HG03520 (cell line): Measurements from ENCODE around the gene CYBA.

Experiments used
- ATAC-seq: cut with Tn5 transposase; IDR thresholded peaks from one replicate; pipeline ENCODE4 v1.9.1; 2021; ENCODE audit warnings: mild to moderate bottlenecking, moderate library complexity; ENCODE audit not compliant: unreplicated experiment

CYBA gene

DNA sequence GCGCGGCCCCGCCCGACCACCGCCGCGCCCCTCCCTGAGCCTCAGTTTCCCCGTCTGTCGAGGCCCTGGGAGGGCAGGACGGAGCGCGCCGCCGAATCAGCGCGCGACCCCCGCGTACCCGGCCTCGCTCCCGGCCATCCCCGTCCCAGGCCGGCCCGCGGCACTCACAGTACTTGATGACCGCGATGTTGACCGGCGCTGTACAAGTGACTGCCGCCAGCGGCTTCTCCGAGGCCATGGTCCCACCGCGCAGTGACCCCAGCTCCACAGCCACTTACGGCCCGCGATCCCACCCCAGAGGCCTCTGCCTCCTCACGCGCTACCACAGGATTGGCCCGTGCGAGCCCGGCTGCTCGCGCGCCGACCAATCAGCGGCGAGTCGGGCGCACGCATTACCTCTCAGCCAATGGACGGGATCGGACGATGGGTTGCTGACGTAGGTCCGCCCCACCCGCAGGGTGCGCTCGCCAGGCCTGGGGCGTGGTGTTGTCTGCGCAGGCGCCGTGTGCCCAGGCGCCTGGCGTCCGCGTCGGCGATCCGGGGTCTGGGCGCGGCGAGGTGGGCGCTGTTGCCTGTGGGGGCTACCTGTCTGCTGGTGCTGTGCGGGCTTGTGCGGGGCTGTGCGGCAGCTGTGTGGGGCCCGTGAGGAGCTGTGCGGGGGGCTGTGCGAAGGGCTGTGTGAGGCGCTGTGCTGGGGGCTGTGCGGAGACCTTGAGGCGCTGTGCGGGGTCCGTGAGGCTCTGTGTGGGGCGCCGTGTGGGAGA, 12.2 kb upstream of the CYBA start, which contains the start of gene MVD:
TSS of gene MVD (minus strand) at position 249 of the 764 bp plus-strand sequence. CDS start at position 238, 11 bp downstream.
- peak; percentile 92 for ATAC-seq

DNA sequence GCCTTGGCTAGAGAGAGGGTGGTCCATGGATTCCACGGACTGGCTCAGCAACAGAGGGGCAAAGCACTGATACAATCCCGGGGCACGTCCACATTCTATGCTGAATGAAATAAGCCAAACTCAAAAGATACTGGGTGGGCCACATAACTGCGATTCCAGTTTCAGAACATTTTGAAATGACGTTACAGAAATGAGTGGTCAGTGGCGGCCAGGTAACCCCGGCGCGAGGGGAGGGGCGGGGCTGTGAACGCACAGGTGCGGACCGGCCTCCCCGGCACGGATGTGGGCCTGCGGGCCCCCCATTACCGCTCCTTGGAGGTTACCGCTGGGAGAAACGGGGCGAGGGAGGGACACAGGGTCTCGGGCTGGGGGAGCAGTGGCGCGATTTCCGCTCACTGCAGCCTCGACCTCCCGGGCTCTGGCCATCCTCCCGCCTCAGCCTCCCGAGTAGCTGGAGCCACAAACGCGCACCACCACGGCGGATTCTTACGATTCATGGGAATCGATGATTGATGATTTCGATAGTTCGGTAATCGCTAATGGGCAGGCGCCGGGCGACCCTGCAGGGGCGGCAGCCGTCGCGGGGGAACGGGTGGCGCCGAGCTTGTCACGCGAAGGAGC, 11.5 kb upstream of the CYBA start:
- ATAC-seq = peak; percentile 5

DNA sequence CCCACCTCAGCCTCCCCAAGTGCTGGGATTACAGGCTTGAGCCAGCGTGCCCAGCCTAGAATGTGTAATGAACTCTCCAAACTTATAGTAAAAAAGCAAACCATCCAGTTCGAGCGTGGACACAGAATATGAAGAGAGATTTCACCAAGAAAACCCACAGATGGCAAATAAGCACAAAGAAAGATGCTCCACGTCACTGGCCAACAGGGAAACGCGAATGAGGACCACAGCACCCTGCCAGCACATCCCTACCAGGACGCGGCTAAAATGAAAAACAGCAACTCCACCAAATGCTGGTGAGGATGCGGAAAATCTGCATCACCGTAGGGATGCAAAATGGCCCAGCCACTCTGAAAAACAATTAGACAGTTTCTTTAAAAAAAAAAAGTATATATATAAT, 10.6 kb upstream of the CYBA start:
- ATAC-seq = no peak

DNA sequence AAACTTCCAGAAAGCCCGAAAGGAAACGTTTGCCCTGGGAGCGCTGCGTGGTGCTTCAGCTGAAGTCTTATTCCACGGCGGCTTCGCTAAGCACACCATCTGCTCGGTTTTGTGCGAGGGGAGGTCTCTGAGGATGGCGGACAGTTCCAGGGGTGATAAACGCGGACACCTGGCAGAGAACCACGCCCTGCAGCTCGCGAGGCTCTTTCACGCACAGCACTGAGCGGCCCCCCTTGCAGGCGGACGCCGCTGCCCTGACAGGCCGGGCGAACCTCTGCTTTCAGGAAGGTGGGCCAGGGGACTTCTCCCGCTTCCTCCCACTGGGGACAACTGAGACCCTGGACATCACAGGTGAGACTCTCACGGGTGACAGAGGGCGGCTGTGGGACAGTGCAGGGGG, 8.3 kb upstream of the CYBA start:
- no peak for ATAC-seq

DNA sequence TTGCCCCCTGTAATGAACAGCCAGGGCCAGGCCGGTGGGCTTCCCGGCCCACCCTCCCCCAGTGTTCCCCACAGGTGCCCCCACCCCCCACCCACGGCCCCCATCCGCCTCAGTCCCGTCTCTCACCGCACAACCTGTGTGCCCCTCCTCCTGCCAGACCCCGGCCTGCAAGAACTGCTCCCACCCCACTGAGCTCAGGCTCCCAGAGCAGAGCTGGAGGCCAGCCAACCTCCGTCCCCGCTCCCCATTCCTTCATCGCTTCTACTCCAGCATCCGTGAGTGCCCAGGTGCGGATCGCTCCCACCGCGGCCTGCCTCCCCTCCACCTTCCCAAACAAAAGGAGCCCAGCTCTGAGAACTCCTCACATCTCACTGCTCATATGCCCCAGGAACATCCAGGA, 7.9 kb upstream of the CYBA start:
- no peak for ATAC-seq

DNA sequence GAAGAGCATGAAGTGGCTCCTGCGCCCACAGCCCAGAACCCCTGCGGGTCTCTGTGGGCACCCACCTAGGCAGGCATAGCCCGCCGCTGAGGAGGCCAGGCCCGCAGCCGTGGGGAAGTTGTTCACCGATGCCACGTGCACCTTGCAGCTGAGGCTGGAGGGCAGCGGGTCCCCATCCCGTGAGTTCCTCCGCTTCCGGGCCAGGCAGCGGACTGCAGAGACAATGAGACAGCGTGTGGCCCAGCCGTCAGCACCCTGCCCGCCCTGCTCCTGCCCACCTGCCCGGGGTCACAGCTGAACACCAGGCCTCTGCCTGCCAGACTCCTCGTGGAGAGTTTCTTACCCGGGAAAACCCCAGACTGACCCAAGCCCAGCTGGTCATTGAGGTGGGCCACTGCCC, 6.5 kb upstream of the CYBA start:
- no peak for ATAC-seq

DNA sequence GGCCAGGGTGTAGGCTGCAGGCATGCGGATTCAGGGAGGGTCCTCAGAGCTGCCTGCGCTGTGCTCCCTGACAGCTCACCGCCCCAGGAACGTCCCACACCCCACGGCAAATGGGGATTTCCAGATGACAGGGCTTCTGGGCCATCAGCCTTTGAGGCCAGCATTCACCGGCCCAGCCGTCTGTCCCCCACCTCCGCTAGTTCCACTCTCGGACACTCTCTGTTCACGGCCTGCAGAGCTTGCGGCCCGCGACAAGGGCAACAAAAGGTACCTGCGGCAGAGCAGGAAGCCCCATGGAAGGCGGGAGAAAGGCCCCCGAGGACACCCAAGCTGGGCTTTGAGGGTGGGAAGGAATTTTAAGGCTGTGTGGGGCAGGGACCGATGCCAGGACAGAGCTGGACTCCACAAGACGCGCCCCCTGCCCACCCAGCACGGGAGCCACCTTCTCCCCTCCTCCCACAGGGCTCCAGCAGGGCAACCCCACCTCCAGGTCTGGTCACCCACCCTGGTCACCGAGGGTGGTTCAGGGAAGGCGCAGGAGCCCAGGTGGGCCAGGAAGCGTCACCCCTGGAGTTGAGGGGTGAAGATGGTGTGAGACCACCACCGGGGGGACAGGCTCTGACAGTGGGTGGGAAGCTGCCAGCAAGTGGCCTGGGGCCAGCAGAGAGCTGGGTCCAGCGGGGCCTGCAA, 5.6 kb upstream of the CYBA start:
- ATAC-seq = no peak

DNA sequence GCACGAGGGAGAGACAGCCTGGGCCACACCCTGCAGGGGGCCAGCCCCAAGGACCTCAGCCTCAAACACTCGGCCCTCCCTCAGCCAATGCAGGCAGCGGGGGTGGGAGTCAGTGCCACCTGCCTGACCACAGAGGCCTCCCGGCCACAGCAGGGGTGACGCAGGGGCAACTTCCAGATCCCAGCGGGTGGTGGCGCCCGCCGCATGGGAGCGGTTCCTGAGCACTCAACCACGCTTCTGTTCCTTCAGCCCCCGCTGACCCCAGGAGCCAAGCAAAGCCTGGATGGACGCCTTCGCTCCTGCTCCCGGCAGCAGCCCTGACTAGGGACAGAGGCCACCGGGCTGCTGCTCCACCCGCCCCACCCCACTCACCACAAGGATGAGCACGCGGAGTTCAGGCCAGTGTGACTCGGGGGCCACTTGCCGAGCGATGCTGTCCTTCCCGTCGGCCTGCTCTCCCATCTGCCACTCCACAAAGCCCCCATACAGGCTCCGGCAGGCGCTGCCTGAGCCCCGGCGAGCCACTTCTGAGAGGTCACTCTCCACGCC, 5.0 kb upstream of the CYBA start:
- ATAC-seq = no peak

DNA sequence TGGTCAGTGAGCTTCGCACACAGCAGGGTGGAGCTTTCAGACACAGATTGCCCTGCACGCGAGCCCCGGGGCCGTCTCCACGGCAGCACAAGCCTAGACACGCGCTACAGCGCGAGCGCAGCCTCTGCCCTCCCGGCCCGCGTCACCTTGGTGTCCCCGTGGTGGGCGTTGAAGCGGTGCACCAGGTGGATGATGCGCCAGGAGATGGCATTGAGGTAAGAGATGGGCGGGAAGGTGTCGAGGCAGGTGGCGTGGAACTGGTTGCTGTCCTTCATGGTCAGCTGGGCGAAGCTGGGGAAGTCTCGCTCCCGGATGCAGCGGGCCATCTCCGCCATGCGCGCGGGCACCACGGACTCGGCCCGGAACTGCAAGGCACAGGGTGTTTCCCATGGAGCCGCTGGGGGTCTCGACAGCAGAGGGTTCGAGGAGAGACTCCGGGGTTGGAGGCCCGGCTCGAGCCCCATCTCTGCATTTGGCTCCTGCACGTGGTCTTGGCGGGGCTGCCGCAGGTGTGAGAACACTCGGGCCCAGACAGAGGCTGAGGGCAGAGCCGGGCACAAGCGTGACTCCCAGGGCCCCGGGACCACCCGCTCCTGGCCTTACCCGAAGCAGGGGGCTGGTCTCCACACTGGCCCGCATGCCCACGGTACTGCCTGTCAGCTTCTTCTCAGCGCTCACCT, 4.3 kb upstream of the CYBA start:
- ATAC-seq = no peak

DNA sequence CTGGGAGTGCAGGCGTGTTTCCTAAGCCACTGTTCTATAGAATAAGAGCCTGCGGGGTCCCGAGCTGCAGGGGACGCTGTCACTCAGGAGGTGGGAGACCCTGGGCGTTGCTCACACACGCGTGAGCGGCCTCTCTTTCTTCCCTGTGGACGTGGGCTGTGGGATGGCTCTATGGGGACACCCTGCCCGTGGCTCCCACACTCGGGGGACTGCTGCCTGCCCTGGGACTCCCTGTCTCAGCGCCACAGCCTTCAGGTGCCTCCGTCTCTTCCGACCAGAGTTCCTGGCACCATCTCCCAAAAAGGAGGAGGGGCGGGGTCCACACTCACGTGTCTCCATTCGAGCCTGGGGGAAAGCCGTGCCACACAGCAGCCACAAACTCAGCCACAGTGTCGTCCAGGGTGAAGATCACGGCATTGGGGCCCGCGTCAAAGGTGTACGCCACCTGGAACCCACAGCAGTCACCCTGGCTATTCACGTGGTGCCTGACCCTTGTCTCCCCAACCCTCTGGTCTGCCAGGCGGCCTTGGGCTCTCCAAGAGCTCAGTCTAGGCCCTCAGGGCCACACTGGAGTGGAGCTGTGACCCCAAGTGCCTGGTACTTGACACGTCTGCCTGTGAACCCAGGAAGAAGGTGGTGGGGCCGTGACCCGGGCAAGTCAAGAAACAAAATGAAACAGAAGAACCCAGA, 3.7 kb upstream of the CYBA start:
- no peak for ATAC-seq

DNA sequence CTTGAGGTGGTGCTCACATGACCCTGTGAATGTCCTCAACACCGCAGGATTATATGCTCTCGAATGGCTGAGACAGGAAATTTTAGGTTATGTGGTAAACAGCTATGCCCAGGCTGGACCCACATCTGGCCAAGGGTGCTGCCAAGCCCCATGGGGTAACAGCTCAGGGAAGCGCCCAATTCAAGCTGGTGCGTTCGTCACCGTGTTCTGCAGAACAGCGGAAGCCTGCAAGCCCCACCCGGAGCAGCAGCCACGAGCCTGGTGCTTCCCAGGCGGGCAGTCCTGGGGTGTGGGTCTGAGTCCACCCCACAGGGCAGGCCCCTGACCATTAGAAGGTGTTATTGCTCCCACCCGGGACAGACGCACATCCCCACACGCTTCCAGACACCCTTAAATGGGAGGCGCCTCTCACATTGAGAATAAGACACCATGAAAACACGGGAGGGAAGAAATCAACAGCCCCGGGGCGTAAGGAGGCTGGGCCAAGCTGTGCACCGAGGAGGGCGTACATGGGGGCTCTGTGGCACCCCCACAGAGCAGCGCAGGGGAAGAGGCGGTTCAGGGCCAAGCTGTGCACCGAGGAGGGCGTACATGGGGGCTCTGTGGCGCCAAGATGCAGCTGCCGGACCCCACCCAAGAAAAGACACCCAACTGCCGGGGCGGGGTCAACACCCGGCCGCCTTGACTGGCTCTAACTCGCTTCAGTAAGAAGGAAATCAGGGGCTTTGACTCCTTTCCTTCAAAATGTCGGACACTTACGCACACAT, 2.9 kb upstream of the CYBA start:
- ATAC-seq = no peak

DNA sequence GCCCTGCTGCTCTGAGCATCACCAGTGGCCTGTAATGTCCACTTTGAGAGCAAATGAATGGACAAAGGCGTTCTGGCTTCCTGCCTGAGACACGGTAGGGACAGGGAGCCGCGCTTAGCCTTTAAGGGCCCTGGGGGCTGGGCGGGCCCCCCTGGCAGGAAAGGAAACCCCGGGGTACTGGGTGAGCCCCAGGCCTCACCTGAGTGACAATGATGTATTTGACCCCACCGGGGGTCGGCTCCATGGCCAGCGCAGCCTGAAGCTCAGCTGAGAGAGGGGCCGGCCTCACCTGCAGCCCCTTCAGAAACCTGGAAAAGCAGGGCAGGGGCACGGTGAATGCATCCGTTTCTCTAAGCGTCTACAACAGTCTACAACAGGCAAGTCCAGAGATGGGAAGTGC, 2.2 kb upstream of the CYBA start:
- ATAC-seq = no peak

DNA sequence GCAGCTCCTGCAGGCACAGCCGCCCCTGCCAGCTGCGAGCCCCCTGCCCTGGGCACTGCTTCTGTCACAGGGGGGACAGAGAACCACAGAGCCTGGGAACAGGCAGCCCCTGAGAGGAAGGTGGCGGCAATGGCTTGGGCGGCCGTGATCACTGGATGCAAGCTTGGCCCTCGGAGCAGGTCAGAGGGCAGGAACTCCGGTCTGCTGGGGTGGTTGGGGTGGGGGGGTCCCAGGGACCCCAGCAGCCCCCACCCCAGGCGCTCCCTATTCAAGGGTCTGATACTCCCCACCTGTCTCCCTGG, 1.9 kb upstream of the CYBA start:
- ATAC-seq = no peak

DNA sequence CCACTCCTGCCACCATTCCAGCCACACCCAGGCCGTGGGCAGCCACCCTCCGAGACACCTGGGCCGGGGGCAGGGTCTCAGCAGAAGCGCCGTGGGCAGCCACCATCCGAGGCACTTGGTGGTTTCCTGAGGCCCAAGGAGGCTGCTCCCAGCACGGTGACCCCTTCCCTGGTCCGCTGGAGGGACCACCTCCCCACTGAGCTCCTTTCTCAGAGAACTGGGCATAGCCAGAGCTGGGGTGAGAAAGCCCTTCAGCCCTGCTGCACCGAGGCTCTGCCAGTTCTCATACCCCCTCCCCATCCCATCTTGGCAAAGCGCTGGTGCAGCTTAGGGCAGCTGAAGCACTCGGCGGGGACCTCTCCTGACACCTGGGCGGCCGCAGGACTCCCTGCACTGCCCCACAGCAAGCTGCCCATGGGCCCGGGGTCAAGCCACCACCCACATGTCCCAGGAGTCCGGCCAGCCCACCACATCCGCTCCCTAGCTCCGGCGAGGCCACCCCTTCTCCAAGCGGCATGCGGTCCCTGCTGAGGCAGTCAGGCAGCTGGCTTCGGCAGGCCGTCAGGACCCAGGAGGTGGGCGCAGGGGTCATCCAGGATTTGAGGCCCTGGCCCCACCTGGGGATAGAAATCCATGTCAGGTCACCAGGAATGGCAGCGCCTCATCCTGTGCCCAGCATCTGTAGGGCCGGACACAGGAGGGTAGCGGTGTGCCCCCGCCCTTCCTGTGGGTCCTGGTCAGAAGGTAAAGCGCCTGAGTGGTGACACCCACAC, 1.3 kb upstream of the CYBA start:
- no peak for ATAC-seq

DNA sequence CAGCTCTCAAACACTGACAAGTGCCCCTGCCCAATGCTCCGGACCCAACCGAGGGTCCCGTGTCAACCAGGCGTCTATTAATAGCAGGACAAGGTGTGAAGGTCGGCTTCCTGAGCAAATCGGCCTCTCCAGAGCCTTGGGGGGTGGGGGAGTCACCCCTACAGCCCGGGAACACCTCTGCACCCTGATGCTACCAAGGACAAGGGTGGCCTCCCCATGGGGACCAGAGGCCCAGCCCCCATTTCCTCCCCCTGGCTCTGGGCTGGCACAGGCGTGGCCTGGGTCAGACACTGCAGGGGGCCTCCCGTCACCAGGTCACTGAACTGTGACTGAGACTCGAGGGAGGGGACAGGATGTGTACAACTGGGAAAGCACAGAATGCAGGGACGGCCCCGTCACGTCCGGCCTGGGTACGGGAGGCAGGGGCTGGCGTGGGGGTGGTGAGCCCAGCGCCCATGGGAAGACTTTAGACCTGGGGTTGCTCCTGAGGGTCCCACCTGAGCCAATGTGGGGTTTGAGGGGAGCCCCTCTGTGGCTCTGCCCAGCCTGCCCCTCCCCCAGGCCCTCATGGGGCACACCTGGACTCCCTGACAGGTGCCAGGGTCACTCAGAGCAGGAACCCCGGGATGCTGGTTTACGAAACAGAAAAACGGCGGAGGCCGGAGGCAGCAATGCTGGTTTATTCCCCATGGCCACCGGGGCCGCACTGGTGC, 579 bp upstream of the CYBA start:
- peak; percentile 61 for ATAC-seq

DNA sequence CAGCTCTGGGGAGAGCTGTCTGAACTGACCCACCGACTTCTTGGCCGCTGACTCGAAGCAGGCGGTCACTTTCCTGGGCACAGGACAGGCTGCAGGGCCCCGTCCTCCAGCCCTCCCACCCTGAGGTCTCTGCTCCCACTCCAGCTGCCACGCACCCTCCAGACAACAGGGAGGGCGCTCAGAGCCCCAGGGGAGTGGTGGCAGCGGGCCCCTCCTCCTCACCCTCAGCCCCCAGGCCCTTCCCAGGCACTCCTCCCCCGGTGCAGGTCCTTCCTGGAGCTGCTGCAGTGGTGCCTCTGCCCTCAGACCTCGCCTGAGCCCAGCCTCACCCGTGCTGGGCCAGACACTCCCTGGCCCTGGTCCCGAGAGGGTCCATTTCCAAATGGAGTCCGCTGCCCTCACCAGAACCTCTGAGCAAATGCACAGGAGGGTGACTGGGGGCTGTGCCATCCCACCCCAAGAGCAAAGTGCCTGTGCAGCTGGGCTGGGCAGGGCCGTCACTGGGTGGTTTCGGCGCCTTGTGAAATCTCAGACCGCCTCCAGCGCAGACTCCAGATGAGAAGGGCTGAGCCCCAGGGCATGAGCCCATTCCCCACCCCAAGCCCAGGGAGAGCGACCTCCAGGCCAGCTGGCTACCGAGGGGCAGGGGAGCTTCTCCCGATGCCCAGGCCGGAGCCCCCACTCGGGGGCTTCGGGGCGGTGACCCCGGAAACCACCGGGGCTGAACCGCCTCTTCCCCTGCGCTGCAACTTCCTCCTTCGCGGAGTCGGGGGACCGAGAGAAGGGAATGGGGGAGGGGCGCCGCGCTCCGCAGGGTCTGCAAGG, 717 bp downstream of the CYBA start:
- ATAC-seq = peak; percentile 16

DNA sequence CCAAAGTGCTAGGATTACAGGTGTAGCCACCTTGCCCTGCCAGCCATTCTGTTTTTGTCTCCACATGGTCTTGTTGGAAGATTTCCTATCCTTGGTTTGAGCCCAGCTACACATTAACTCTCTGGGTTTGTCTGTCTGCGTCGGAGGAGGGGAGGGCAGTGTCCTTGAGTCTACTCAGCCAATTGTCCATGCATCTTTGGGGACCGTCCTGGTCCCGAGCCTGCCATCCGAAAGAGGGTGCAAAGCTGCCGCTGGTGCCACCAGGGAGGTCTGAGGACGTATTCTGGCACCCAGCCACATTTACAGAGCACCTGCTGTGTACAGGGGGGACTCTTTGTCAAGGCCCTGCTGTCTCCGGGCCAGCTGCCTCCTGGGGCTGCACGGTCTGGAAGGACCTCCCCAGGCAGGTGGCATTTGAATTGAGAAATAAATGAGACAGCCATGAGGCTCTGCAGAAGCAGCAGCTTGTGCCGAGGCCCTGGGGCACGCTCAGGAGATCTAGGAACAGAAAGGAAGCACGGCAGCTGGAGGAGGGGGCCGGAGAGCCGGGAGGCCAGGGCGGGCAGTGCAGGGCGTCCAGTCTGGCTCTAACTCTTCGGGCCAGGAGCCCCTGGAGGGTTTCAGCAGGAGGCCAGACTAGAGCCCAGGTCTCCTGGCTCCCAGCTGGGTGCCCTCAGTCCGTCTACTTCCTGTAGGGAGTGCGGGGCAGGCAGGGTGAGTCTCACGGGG, 1.5 kb downstream of the CYBA start:
- no peak for ATAC-seq
